ENCODE results near the gene ZNF710. TPM values are rescaled to one million over a fixed set of nuclear protein-coding genes. Genes with fewer than 3 reads are reported as not detected.

The ZNF710 gene
- total and polyA plus RNA-seq, 9 of the 15 experiments (the other 6 are each of a cell fraction or from before 2014, with no cell fraction given) = 0.56 to 14.2 (median 5.2) TPM

DNA sequence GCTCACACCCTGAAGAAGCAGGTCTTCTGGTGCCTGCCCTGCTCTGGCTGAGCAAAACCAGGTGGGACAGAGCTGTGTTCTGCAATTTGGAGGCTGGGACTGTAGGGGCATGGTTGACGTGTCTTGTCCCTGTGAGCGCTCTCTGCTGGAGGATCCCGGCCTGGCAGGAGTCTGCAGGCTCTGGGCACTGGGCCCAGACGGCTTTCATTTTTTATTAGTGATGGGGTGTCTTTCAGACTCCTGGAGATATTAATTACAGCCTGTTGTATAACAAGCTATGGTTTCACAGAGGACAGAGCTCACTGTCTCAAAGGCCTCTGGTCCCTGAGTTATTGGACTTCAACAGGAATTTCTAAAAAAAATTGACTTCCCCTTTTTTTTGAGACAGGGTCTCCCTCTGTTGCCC is 29.5 kb upstream of the ZNF710 start (continued):
- TF ChIP-seq, protein P1, sequence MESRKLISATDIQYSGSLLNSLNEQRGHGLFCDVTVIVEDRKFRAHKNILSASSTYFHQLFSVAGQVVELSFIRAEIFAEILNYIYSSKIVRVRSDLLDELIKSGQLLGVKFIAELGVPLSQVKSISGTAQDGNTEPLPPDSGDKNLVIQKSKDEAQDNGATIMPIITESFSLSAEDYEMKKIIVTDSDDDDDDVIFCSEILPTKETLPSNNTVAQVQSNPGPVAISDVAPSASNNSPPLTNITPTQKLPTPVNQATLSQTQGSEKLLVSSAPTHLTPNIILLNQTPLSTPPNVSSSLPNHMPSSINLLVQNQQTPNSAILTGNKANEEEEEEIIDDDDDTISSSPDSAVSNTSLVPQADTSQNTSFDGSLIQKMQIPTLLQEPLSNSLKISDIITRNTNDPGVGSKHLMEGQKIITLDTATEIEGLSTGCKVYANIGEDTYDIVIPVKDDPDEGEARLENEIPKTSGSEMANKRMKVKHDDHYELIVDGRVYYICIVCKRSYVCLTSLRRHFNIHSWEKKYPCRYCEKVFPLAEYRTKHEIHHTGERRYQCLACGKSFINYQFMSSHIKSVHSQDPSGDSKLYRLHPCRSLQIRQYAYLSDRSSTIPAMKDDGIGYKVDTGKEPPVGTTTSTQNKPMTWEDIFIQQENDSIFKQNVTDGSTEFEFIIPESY (CRISPR knock-in tag; IDR thresholded peaks at IDR 0.05) = no peak
- TF ChIP-seq KDM2B (CRISPR knock-in tag; IDR thresholded peaks at IDR 0.05) (no peak), HDAC1 (IDR thresholded peaks at IDR 0.05) (no peak), NFE2L1 (tag; IDR thresholded peaks at IDR 0.05; ENCODE audit: borderline replicate concordance, low read depth) (no peak), HIVEP1 (CRISPR knock-in tag; IDR thresholded peaks at IDR 0.05) (no peak), ZNF589 (CRISPR knock-in tag; IDR thresholded peaks at IDR 0.05; ENCODE audit: low read depth) (no peak), MEIS2 (IDR thresholded peaks at IDR 0.05; ENCODE audit: partially characterized antibody) (peak; percentile 18), ZNF717 (CRISPR knock-in tag; IDR thresholded peaks at IDR 0.05) (no peak), ZKSCAN1 (IDR thresholded peaks at IDR 0.05; ENCODE audit: low read depth, low read length) (no peak), FOXJ2 (tag; IDR thresholded peaks at IDR 0.05) (no peak), SPI1 (IDR thresholded peaks at IDR 0.05; ENCODE audit: borderline replicate concordance, low read depth, low read length) (peak; percentile 75), ZNF445 (CRISPR knock-in tag; IDR thresholded peaks at IDR 0.05; ENCODE audit: low read depth) (no peak), ZBTB17 (CRISPR knock-in tag; IDR thresholded peaks at IDR 0.05) (no peak), EZH2 (IDR thresholded peaks at IDR 0.05; ENCODE audit: borderline replicate concordance, low read depth, low read length) (no peak), SMAD4 (CRISPR knock-in tag; conservative IDR thresholded peaks at IDR 0.05) (0 out of 2 replicates have a peak, but pooled peaks have one; percentile 27)
- TF ChIP-seq, protein P2, sequence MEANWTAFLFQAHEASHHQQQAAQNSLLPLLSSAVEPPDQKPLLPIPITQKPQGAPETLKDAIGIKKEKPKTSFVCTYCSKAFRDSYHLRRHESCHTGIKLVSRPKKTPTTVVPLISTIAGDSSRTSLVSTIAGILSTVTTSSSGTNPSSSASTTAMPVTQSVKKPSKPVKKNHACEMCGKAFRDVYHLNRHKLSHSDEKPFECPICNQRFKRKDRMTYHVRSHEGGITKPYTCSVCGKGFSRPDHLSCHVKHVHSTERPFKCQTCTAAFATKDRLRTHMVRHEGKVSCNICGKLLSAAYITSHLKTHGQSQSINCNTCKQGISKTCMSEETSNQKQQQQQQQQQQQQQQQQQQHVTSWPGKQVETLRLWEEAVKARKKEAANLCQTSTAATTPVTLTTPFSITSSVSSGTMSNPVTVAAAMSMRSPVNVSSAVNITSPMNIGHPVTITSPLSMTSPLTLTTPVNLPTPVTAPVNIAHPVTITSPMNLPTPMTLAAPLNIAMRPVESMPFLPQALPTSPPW (CRISPR knock-in tag; IDR thresholded peaks at IDR 0.05) = no peak
- TF ChIP-seq, protein P3, sequence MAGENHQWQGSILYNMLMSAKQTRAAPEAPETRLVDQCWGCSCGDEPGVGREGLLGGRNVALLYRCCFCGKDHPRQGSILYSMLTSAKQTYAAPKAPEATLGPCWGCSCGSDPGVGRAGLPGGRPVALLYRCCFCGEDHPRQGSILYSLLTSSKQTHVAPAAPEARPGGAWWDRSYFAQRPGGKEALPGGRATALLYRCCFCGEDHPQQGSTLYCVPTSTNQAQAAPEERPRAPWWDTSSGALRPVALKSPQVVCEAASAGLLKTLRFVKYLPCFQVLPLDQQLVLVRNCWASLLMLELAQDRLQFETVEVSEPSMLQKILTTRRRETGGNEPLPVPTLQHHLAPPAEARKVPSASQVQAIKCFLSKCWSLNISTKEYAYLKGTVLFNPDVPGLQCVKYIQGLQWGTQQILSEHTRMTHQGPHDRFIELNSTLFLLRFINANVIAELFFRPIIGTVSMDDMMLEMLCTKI (IDR thresholded peaks at IDR 0.05; ENCODE audit: partially characterized antibody) = no peak
- TF ChIP-seq, protein P4, sequence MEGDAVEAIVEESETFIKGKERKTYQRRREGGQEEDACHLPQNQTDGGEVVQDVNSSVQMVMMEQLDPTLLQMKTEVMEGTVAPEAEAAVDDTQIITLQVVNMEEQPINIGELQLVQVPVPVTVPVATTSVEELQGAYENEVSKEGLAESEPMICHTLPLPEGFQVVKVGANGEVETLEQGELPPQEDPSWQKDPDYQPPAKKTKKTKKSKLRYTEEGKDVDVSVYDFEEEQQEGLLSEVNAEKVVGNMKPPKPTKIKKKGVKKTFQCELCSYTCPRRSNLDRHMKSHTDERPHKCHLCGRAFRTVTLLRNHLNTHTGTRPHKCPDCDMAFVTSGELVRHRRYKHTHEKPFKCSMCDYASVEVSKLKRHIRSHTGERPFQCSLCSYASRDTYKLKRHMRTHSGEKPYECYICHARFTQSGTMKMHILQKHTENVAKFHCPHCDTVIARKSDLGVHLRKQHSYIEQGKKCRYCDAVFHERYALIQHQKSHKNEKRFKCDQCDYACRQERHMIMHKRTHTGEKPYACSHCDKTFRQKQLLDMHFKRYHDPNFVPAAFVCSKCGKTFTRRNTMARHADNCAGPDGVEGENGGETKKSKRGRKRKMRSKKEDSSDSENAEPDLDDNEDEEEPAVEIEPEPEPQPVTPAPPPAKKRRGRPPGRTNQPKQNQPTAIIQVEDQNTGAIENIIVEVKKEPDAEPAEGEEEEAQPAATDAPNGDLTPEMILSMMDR (IDR thresholded peaks at IDR 0.05 in 2 of 3, conservative IDR thresholded peaks at IDR 0.05 in 1 of 3; ENCODE audit: insufficient read depth in 2 of 3, low read depth in 1 of 3, low read length in 3 of 3) = peak; percentile 90 to 99 (median 98)
- TF ChIP-seq, protein P5, sequence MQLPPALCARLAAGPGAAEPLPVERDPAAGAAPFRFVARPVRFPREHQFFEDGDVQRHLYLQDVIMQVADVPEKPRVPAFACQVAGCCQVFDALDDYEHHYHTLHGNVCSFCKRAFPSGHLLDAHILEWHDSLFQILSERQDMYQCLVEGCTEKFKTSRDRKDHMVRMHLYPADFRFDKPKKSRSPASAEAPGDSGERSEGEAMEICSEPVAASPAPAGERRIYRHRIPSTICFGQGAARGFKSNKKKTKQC (CRISPR knock-in tag; IDR thresholded peaks at IDR 0.05) = no peak
- TF ChIP-seq, protein P6, sequence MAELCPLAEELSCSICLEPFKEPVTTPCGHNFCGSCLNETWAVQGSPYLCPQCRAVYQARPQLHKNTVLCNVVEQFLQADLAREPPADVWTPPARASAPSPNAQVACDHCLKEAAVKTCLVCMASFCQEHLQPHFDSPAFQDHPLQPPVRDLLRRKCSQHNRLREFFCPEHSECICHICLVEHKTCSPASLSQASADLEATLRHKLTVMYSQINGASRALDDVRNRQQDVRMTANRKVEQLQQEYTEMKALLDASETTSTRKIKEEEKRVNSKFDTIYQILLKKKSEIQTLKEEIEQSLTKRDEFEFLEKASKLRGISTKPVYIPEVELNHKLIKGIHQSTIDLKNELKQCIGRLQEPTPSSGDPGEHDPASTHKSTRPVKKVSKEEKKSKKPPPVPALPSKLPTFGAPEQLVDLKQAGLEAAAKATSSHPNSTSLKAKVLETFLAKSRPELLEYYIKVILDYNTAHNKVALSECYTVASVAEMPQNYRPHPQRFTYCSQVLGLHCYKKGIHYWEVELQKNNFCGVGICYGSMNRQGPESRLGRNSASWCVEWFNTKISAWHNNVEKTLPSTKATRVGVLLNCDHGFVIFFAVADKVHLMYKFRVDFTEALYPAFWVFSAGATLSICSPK (IDR thresholded peaks at IDR 0.05; ENCODE audit: borderline replicate concordance) = no peak

All from K562 (cell line).